Neural cell (in vitro differentiated cells): Measurements from ENCODE around the gene ZNF10.

Experiments used
- EZH2 ChIP-seq: fragments of 200-600, 300-800 bp; shearing (Covaris generic), sonication (generic); IDR thresholded peaks from 2 replicates; pipeline ENCODE4 v1.6.1; 2014; ENCODE audit warnings: antibody characterized with exemption, low read length, borderline replicate concordance, mild to moderate bottlenecking; ENCODE audit not compliant: insufficient read depth, poor library complexity, severe bottlenecking
- RAD21 ChIP-seq: fragments of 450-650 bp; conservative IDR thresholded peaks from 2 replicates; pipeline ENCODE4 v1.6.1; 2014; ENCODE audit warnings: antibody characterized with exemption, mild to moderate bottlenecking, moderate library complexity
- TF ChIP-seq, protein P1 (sequence below): fragments of 450-650 bp; IDR thresholded peaks from 2 replicates; pipeline ENCODE4 v1.5.1; 2014; ENCODE audit warnings: antibody characterized with exemption, mild to moderate bottlenecking, moderate library complexity; ENCODE audit not compliant: poor library complexity, severe bottlenecking
- TF ChIP-seq, protein P2 (sequence below): IDR thresholded peaks from 2 replicates; pipeline ENCODE4 v1.6.1; 2012; ENCODE audit warnings: borderline replicate concordance

DNA sequence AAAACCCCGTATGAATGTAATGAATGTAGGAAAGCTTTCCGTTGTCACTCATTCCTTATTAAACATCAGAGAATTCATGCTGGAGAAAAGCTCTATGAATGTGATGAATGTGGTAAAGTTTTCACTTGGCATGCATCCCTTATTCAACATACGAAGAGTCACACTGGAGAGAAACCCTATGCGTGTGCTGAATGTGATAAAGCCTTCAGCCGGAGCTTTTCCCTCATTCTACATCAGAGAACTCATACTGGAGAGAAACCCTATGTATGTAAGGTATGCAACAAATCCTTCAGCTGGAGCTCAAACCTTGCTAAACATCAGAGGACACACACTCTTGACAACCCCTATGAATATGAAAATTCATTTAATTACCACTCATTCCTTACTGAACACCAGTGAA lies 24.2 kb upstream of the ZNF10 start:
- TF ChIP-seq, protein P1, sequence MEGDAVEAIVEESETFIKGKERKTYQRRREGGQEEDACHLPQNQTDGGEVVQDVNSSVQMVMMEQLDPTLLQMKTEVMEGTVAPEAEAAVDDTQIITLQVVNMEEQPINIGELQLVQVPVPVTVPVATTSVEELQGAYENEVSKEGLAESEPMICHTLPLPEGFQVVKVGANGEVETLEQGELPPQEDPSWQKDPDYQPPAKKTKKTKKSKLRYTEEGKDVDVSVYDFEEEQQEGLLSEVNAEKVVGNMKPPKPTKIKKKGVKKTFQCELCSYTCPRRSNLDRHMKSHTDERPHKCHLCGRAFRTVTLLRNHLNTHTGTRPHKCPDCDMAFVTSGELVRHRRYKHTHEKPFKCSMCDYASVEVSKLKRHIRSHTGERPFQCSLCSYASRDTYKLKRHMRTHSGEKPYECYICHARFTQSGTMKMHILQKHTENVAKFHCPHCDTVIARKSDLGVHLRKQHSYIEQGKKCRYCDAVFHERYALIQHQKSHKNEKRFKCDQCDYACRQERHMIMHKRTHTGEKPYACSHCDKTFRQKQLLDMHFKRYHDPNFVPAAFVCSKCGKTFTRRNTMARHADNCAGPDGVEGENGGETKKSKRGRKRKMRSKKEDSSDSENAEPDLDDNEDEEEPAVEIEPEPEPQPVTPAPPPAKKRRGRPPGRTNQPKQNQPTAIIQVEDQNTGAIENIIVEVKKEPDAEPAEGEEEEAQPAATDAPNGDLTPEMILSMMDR = no peak
- TF ChIP-seq EZH2 = no peak
- TF ChIP-seq, protein P2, sequence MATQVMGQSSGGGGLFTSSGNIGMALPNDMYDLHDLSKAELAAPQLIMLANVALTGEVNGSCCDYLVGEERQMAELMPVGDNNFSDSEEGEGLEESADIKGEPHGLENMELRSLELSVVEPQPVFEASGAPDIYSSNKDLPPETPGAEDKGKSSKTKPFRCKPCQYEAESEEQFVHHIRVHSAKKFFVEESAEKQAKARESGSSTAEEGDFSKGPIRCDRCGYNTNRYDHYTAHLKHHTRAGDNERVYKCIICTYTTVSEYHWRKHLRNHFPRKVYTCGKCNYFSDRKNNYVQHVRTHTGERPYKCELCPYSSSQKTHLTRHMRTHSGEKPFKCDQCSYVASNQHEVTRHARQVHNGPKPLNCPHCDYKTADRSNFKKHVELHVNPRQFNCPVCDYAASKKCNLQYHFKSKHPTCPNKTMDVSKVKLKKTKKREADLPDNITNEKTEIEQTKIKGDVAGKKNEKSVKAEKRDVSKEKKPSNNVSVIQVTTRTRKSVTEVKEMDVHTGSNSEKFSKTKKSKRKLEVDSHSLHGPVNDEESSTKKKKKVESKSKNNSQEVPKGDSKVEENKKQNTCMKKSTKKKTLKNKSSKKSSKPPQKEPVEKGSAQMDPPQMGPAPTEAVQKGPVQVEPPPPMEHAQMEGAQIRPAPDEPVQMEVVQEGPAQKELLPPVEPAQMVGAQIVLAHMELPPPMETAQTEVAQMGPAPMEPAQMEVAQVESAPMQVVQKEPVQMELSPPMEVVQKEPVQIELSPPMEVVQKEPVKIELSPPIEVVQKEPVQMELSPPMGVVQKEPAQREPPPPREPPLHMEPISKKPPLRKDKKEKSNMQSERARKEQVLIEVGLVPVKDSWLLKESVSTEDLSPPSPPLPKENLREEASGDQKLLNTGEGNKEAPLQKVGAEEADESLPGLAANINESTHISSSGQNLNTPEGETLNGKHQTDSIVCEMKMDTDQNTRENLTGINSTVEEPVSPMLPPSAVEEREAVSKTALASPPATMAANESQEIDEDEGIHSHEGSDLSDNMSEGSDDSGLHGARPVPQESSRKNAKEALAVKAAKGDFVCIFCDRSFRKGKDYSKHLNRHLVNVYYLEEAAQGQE = no peak
- no peak for TF ChIP-seq RAD21
